Parathyroid adenoma (tissue), 2 donors: ENCODE data around the gene TP53RK.

Source experiments
- H2AFZ ChIP-seq: fragments of 300-600 bp; sonication (generic); one replicate; pipeline ENCODE4 v1.7.0; 2017; ENCODE audit warnings: antibody characterized with exemption, mild to moderate bottlenecking
- H3K27ac ChIP-seq: fragments of 300-600 bp; sonication (generic); one replicate; pipeline ENCODE4 v1.7.0; 2017
- H3K27me3 ChIP-seq: fragments of 300-600 bp; sonication (generic); one replicate; pipeline ENCODE4 v1.7.0; 2017; ENCODE audit warnings: low read length; ENCODE audit not compliant: control insufficient read depth, insufficient read depth
- H3K36me3 ChIP-seq: fragments of 300-600 bp; sonication (generic); one replicate; pipeline ENCODE4 v1.7.0; 2017; ENCODE audit warnings: low read length; ENCODE audit not compliant: control insufficient read depth, insufficient read depth
- H3K4me1 ChIP-seq: fragments of 300-600 bp; sonication (generic); one replicate; pipeline ENCODE4 v1.7.0; 2017; ENCODE audit warnings: control low read depth
- H3K4me2 ChIP-seq: fragments of 300-600 bp; sonication (generic); one replicate; pipeline ENCODE4 v1.7.0; 2017; ENCODE audit warnings: low read length
- H3K4me3 ChIP-seq: fragments of 300-600 bp; sonication (generic); one replicate; pipeline ENCODE4 v1.7.0; 2017; ENCODE audit warnings: low read depth, low read length
- H3K79me2 ChIP-seq: fragments of 300-600 bp; sonication (generic); one replicate; pipeline ENCODE4 v1.7.0; 2017; ENCODE audit warnings: control low read depth
- H3K9ac ChIP-seq: fragments of 300-600 bp; sonication (generic); one replicate; pipeline ENCODE4 v1.7.0; 2017; ENCODE audit warnings: mild to moderate bottlenecking
- H3K9me3 ChIP-seq: fragments of 300-600 bp; sonication (generic); one replicate; pipeline ENCODE4 v1.7.0; 2017; ENCODE audit warnings: low read length; ENCODE audit not compliant: control insufficient read depth
- CTCF ChIP-seq: fragments of 300-600 bp; sonication (generic); IDR thresholded peaks from one replicate; pipeline ENCODE4 v1.7.0; 2017; ENCODE audit warnings: antibody characterized with exemption, mild to moderate bottlenecking
- donor health status: primary hyperparathyroidism.

Gene TP53RK

GRCh38 chr20:46649965-46650542, 39.2 kb downstream of the TP53RK start:
- no peaks in the 10 kb centered on the region for H3K36me3 ChIP-seq
- no peak for TF ChIP-seq CTCF
- no peaks in the 10 kb centered on the region for H3K9me3 ChIP-seq
- H2AFZ ChIP-seq: no peak overlapping the region
- H3K27ac ChIP-seq: no peak overlapping the region
- H3K4me2 ChIP-seq: no peak overlapping the region
- no peaks in the 10 kb centered on the region for H3K79me2 ChIP-seq
- H3K4me1 ChIP-seq: no peaks in the 10 kb centered on the region
- H3K27me3 ChIP-seq: no peaks in the 10 kb centered on the region
- H3K9ac ChIP-seq: no peak overlapping the region
- H3K4me3 ChIP-seq: no peak overlapping the region

- Histone ChIP-seq H3K4me2 (no peak overlapping the region), H3K4me3 (no peak overlapping the region), H3K36me3 (no peaks in the 10 kb centered on the region), H3K9me3 (no peaks in the 10 kb centered on the region), H3K27me3 (no peaks in the 10 kb centered on the region), H3K9ac (no peak overlapping the region), H3K79me2 (no peaks in the 10 kb centered on the region), H3K27ac (no peak overlapping the region), H2AFZ (no peak overlapping the region), H3K4me1 (no peaks in the 10 kb centered on the region)
- TF ChIP-seq CTCF: no peak
These were observed 39.6 kb downstream of the TP53RK start for GRCh38 chr20:46649650-46649949.

- H3K4me1 ChIP-seq: no peaks in the 10 kb centered on the region
- H3K9me3 ChIP-seq: no peaks in the 10 kb centered on the region
- H3K79me2 ChIP-seq: no peaks in the 10 kb centered on the region
- H3K36me3 ChIP-seq: no peaks in the 10 kb centered on the region
- H3K9ac ChIP-seq: no peak overlapping the region
- no peaks in the 10 kb centered on the region for H3K27me3 ChIP-seq
- TF ChIP-seq CTCF: no peak
- H3K4me2 ChIP-seq: no peak overlapping the region
- no peak overlapping the region for H3K4me3 ChIP-seq
- no peak overlapping the region for H3K27ac ChIP-seq
- no peak overlapping the region for H2AFZ ChIP-seq
These were observed 40.2 kb downstream of the TP53RK start for GRCh38 chr20:46648903-46649649.

- H3K4me3 ChIP-seq: no peak overlapping the region
- H3K9me3 ChIP-seq: no peaks in the 10 kb centered on the region
- H3K4me1 ChIP-seq: no peaks in the 10 kb centered on the region
- no peak for TF ChIP-seq CTCF
- H3K4me2 ChIP-seq: no peak overlapping the region
- H3K27ac ChIP-seq: no peak overlapping the region
- no peak overlapping the region for H3K9ac ChIP-seq
- H2AFZ ChIP-seq: no peak overlapping the region
- no peaks in the 10 kb centered on the region for H3K36me3 ChIP-seq
- no peaks in the 10 kb centered on the region for H3K79me2 ChIP-seq
- no peaks in the 10 kb centered on the region for H3K27me3 ChIP-seq
These were observed 41.8 kb downstream of the TP53RK start for GRCh38 chr20:46647469-46647868.
